Stomach (tissue), 4 donors: Measurements from ENCODE around the gene RCL1.

Source experiments
- CTCF ChIP-seq, 7 experiments: fragments of 450-650 bp in 4 of 7; fragments of 200-600 bp in 3 of 7; sonication (generic) in 3 of 7; IDR thresholded peaks; one replicate each; pipeline ENCODE4 v1.5.1; 2016 to 2019; ENCODE audit warnings: antibody characterized with exemption in 7 of 7, control low read depth in 2 of 7, mild to moderate bottlenecking in 1 of 7
- POLR2A ChIP-seq, 4 donors: fragments of 450-650 bp; IDR thresholded peaks; one replicate each; pipeline ENCODE4 v1.6.1; 2016; ENCODE audit warnings: antibody characterized with exemption in 4 of 4, control low read depth in 2 of 4, mild to moderate bottlenecking in 1 of 4, moderate library complexity in 1 of 4

- TF ChIP-seq POLR2A (IDR thresholded peaks at IDR 0.05) (no peak), CTCF (IDR thresholded peaks at IDR 0.05) (no peak)
Measured at GRCh38 chr9:4829969-4830368, 37.2 kb downstream of the RCL1 start.
